Measurements from ENCODE around the gene C14orf119. TPM values are rescaled to one million over a fixed set of nuclear protein-coding genes. Genes with fewer than 3 reads are reported as not detected.

C14orf119 gene
- total RNA-seq, 2 experiments from 2014 or later, result 42.4 to 44.5 TPM

DNA sequence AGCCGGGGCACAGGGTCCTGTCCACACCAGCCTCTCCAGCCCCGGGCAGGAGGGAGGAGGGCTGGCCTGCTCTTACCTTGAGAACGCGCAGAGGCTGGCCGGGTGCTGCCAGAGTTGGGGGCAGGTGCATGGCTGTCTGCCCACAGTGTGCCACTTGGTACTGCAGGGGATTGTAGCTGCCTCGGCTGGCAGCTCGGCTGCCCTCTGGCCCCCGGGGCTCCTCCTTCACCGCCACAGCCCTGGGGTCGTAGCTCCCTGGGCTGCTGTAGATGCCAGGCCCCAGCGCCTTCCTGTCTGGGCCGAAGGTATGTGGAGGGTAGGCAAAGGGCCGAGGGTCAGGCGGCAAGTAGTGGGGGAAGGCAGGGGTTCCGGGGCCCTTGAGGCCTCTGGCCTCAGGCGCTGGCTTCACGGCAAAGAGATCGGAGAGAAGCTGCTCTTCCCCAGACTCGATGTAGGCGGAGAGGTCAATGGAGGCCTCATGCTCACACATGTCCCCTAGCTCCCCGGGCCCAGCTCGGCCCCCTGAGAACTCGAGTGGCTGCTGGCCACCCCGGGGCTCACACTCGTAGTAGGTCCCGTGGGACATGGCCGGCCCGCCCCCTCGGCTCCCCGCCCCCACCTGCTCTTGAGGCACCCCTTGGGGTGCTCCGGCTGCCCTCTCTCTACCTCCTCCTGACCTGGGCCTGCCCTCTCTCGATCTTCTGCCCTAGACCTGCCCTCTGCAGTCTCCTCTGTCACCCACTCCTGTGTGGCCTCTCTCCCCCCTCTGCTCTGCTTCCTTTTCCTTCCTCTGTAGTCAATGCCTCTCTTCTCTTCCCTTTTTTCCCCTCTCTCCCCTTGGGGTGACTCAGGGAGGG, 23.4 kb downstream of the C14orf119 start, which contains the start of gene CEBPE:
Gene CEBPE (minus strand): TSS at position 750 of the 857 bp plus-strand sequence. CDS start 164 bp downstream, at position 586.
- H2AFZ ChIP-seq (ENCODE audit: low read length), result peak within 1 kb of the TSS; percentile 85
- intact Hi-C loops (cut with micrococcal nuclease; ENCODE audit: unreplicated experiment), result no loop called here
- no TSS peak for BruUV-seq (replicated peaks)

DNA sequence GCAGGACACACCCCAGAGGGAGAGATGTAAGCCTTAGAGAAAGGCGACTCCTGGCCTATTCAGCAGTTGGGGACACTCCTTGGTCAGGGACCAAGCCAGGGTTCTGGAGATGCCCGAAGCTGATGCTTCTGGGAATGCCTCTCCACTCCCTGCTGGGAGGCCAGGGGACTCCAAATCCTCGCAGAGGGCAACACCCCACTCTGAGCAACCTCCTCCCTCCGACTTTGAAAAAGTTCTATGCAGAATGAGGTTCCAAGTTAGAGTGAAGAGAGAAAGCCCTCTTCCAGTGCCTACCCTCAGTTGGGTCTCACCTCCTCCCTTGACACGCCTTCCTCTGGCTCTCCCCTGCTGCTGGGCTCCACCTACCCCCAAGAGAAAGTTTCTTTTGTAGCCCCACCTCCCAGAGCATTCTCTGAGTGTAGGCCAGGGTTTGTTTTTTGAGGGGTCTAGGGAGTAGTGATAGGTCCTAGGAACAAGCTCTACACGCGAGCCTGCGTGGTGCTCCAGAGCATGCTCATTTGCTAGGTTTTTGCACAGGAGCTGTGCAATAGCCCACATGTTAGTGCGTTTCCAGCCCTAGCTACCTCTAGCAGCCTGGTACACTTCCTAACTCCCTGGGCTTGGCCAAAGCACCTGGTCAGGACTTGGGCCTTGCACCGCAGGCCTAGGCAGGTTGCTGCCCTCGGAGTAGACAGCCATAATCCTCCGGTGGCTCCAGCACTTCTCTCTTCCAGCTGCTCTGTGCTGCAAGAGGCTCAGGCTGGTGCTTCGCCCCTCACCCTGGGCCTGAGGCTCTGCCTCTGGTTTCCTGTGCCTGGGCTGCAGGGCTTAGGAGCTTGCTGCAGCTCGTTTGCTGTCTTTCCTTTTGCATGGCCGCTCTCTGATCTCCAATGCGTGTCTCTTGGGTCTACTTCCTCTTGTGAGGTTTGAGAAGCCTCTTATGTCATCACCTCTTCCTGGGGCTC, 24.3 kb downstream of the C14orf119 start:
- ChIA-PET POLR2A (interaction anchor here (0.5 to 5.2 kb wide), 15 partner anchors 20 to 1643 kb away, joined by 3 to 68 read pairs (median 4); partner anchors contain the start of genes ACIN1, C14orf119, PABPN1 and RAB2B), CTCF (ENCODE audit: unreplicated experiment) (interaction anchor here (0.6 to 3.2 kb wide), 10 partner anchors 10 to 1526 kb away, joined by 3 to 69 read pairs (median 4); partner anchors contain the start of genes ACIN1, C14orf119 and SLC7A8)
- BruUV-seq (replicated peaks), result no TSS peak
- peak overlapping the region; percentile 29 for H3K4me3 ChIP-seq (ENCODE audit: low read depth, low read length, poor library complexity, severe bottlenecking)
- no peaks in the 10 kb centered on the region for H3K36me3 ChIP-seq (ENCODE audit: insufficient read depth, low read length)
- peak overlapping the region; percentile 72 for H3K4me2 ChIP-seq (ENCODE audit: low read length)
- intact Hi-C loops (cut with micrococcal nuclease; ENCODE audit: unreplicated experiment), result loop anchor here (1.0 to 5.0 kb wide), 6 partner anchors 50 to 263 kb away; partner anchors contain the start of genes HOMEZ and SLC7A8
- H3K9me2 ChIP-seq (ENCODE audit: insufficient read depth, low read length), result no peaks in the 10 kb centered on the region
- H3K27ac ChIP-seq (ENCODE audit: low read depth, low read length, poor library complexity, severe bottlenecking), result peak overlapping the region; percentile 88
- DNase-seq (ENCODE audit: low spot score), result peak; percentile 93
- H4K20me1 ChIP-seq (ENCODE audit: insufficient read depth, low read length), result no peaks in the 10 kb centered on the region
- peak overlapping the region; percentile 85 for H2AFZ ChIP-seq (ENCODE audit: low read length)
- H3K79me2 ChIP-seq (ENCODE audit: insufficient read depth, low read depth, low read length), result no peaks in the 10 kb centered on the region
- H3K4me1 ChIP-seq (ENCODE audit: insufficient read depth, low read length, poor library complexity, severe bottlenecking), result peaks cover 38% of the 10 kb centered on the region
- H3K9me3 ChIP-seq (ENCODE audit: low read length), result no peaks in the 10 kb centered on the region
- TF ChIP-seq, protein P1, sequence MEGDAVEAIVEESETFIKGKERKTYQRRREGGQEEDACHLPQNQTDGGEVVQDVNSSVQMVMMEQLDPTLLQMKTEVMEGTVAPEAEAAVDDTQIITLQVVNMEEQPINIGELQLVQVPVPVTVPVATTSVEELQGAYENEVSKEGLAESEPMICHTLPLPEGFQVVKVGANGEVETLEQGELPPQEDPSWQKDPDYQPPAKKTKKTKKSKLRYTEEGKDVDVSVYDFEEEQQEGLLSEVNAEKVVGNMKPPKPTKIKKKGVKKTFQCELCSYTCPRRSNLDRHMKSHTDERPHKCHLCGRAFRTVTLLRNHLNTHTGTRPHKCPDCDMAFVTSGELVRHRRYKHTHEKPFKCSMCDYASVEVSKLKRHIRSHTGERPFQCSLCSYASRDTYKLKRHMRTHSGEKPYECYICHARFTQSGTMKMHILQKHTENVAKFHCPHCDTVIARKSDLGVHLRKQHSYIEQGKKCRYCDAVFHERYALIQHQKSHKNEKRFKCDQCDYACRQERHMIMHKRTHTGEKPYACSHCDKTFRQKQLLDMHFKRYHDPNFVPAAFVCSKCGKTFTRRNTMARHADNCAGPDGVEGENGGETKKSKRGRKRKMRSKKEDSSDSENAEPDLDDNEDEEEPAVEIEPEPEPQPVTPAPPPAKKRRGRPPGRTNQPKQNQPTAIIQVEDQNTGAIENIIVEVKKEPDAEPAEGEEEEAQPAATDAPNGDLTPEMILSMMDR (conservative IDR thresholded peaks at IDR 0.05; ENCODE audit: low read length), result no peak
- no peak for TF ChIP-seq EZH2phosphoT487 (IDR thresholded peaks at IDR 0.05; ENCODE audit: borderline replicate concordance, low read depth, low read length)

More for the DNA sequence above, 23.4 kb downstream of the C14orf119 start, which contains the start of gene CEBPE:
- no peak for DNase-seq (ENCODE audit: low spot score)
- peaks cover 38% of the 10 kb centered on the region for H3K4me1 ChIP-seq (ENCODE audit: insufficient read depth, low read length, poor library complexity, severe bottlenecking)
- H4K20me1 ChIP-seq (ENCODE audit: insufficient read depth, low read length), result no peaks in the 10 kb centered on the region
- H3K27ac ChIP-seq (ENCODE audit: low read depth, low read length, poor library complexity, severe bottlenecking), result peak within 1 kb of the TSS; percentile 88
- no peaks in the 10 kb centered on the region for H3K36me3 ChIP-seq (ENCODE audit: insufficient read depth, low read length)
- peak within 1 kb of the TSS; percentile 72 for H3K4me2 ChIP-seq (ENCODE audit: low read length)
- H3K79me2 ChIP-seq (ENCODE audit: insufficient read depth, low read depth, low read length), result no peaks in the 10 kb centered on the region
- TF ChIP-seq, protein P1 (conservative IDR thresholded peaks at IDR 0.05; ENCODE audit: low read length), result no peak
- TF ChIP-seq EZH2phosphoT487 (IDR thresholded peaks at IDR 0.05; ENCODE audit: borderline replicate concordance, low read depth, low read length), result no peak
- H3K4me3 ChIP-seq (ENCODE audit: low read depth, low read length, poor library complexity, severe bottlenecking), result peak within 1 kb of the TSS; percentile 29
- POLR2A ChIA-PET, result interaction anchor here (0.6 to 5.2 kb wide), 6 partner anchors 19 to 1642 kb away, joined by 3 to 68 read pairs (median 6); partner anchors contain the start of genes ACIN1, C14orf119, PABPN1 and RAB2B
- CTCF ChIA-PET (ENCODE audit: unreplicated experiment), result interaction anchor here (0.8 to 3.2 kb wide), 3 partner anchors 50 to 71 kb away, joined by 4 to 69 read pairs (median 8); partner anchors contain the start of gene SLC7A8
- no peaks in the 10 kb centered on the region for H3K9me2 ChIP-seq (ENCODE audit: insufficient read depth, low read length)
- H3K9me3 ChIP-seq (ENCODE audit: low read length), result no peaks in the 10 kb centered on the region

Data from OCI-LY7 (cell line).